Regular cardiac myocyte (primary cell): ENCODE measurements around the gene TMED8. TPM values are rescaled to one million over a fixed set of nuclear protein-coding genes. Genes with fewer than 3 reads are reported as not detected.

ENCODE experiments used
- total RNA-seq: library from RNA; depleted of rRNA; stranded (reverse); fragments of >200 nt; gene quantifications from 2 replicates; pipeline ENCODE4 v1.2.3, GENCODE V29; 2014

The TMED8 gene
- 11.0 and 15.3 TPM in 2 replicates for total RNA-seq

GRCh38 chr14:77376771-77377501 lies at the start of gene TMED8, which contains the start of gene SAMD15:
Gene TMED8 (minus strand): TSS chr14:77377094. CDS start chr14:77377053, 41 bp downstream.
Gene SAMD15 (plus strand): TSS chr14:77377379. CDS start chr14:77377419, 40 bp downstream.

GRCh38 chr14:77423423-77423822 lies 46.5 kb upstream of the TMED8 start, which contains the start of gene NOXRED1:
Gene NOXRED1 (minus strand): TSS chr14:77423523. CDS start chr14:77422889, 634 bp downstream.

GRCh38 chr14:77320238-77320935 lies 56.5 kb downstream of the TMED8 start, which contains the start of gene POMT2:
Gene POMT2 (minus strand): TSS chr14:77320883. CDS start chr14:77320681, 202 bp downstream.

Other genes with a start within 250 kb of the TMED8 start
- gene ZDHHC22, start 235.3 kb downstream of the TMED8 start, total RNA-seq, result not detected in 2 replicates
- gene TMEM63C, start 195.3 kb downstream of the TMED8 start, total RNA-seq, result under 0.01 and 0.56 TPM in 2 replicates
- gene NGB, start 105.9 kb downstream of the TMED8 start, total RNA-seq, result not detected in 2 replicates
- 9.9 and 12.5 TPM in 2 replicates for gene POMT2, start 56.2 kb downstream of the TMED8 start, total RNA-seq
- gene GSTZ1, start 56.1 kb downstream of the TMED8 start, total RNA-seq, result 22.6 and 23.4 TPM in 2 replicates
- gene SAMD15, start 285 bp upstream of the TMED8 start, total RNA-seq, result 2.5 and 4.2 TPM in 2 replicates
- gene NOXRED1, start 46.4 kb upstream of the TMED8 start, total RNA-seq, result 0.19 and 0.28 TPM in 2 replicates
- gene VIPAS39, start 80.5 kb upstream of the TMED8 start, total RNA-seq, result 29.3 and 33.3 TPM in 2 replicates
- gene AHSA1, start 81.0 kb upstream of the TMED8 start, total RNA-seq, result 124 and 237 TPM in 2 replicates
- 0.19 and 3.1 TPM in 2 replicates for gene ISM2, start 121.7 kb upstream of the TMED8 start, total RNA-seq
- 30.7 and 46.2 TPM in 2 replicates for gene SPTLC2, start 239.5 kb upstream of the TMED8 start, total RNA-seq